ENCODE data around the gene PLXNA4. TPM values are rescaled to one million over a fixed set of nuclear protein-coding genes. Genes with fewer than 3 reads are reported as not detected.

PLXNA4 gene
- polyA plus RNA-seq, 3 donors: 12.1 to 14.9 (median 14.6) TPM

DNA sequence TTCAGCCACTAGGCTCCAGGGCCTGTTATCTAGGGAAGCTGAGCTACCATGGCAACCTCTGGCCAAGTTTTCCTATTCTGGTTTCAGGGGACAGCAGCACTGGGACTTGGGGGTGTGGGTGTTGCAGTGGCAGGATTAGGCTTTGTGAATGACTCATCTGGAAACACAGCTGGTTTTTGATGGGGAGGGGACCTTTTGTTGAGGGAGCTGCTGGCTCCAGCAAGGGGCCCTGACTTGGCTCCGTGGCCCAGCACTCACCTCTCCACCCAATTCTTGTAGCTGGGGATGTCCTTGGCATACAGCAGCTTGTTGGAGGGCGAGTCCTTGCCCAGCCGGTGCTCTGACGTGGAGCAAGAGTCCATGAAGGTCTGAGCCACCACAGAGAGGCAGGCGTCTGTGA lies 435.9 kb downstream of the PLXNA4 start:
- DNase-seq (ENCODE audit: extremely low read depth in 1 of 11, low read depth in 9 of 11, low spot score in 4 of 11): no peak

DNA sequence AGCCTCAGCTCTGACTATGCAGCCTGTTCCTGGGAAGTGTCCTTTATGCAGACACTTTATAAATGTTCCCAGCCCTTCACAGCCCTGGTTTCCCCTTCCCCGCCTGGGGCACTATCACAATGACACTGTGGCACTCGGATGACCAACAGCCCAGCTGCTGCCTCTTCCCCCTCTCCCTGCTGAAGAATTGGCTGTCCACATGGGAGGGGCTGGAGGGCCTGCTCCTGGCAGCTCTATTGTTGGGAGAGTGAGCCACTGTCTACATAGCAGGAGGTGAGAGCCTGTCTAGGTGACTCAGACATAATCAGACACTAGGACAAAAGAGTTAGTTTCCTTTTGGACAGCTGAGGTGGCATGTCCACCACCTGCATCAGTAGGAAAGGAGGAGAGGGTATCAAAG lies 437.5 kb downstream of the PLXNA4 start:
- no peak for DNase-seq (ENCODE audit: extremely low read depth in 1 of 11, low read depth in 9 of 11, low spot score in 4 of 11)

DNA sequence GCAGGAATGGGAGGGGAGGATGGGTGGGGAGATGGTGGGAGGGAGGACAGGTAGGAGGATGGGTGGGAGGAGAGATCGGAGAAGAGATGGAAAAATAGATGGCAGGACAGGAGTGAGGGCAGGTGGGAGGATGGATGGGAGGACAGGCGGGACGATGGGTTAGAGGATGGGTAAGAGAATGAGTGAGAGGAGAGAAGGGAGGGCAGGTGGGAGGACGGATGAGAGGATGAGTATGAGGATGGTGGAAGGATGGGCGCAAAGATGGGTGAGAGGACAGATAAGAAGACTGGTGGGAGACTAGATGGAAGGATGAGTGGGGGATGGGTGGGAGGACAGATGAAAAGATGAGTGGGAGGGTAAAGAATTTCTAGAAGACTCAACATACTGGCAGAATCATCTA lies 438.6 kb downstream of the PLXNA4 start:
- DNase-seq (ENCODE audit: extremely low read depth in 1 of 11, low read depth in 9 of 11, low spot score in 4 of 11): no peak

DNA sequence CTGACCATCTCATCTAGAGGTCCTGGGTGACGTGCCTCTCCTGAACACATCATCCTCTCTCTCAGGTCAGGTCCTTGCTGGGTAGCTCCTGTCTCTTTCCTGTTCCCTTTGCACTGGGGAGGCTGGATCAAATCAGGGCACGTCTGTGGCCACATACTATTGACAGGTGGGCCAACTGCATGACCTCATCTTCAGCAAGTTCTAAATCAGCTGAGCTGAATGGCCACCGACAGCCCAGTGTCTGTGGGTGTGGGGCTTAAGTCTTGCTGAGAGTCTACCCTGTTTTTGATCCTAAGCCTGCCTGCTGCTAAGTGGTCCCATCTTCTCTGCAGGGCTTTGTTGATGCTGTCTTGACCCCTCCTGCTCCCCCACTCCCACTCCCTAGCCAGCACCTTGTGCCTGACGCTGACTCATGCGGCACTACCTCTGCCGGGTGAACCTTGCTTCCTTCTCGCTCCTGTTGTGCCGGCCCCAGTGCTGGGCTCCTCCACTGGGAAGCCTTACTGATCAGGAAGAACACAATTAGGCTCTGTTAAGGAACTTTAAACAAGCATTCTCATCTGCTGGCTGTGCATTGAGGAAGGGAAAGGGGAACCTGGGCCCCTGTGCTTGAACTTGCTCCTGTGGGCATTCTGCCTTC lies 440.4 kb downstream of the PLXNA4 start:
- DNase-seq (ENCODE audit: extremely low read depth in 1 of 11, low read depth in 9 of 11, low spot score in 4 of 11): no peak

DNA sequence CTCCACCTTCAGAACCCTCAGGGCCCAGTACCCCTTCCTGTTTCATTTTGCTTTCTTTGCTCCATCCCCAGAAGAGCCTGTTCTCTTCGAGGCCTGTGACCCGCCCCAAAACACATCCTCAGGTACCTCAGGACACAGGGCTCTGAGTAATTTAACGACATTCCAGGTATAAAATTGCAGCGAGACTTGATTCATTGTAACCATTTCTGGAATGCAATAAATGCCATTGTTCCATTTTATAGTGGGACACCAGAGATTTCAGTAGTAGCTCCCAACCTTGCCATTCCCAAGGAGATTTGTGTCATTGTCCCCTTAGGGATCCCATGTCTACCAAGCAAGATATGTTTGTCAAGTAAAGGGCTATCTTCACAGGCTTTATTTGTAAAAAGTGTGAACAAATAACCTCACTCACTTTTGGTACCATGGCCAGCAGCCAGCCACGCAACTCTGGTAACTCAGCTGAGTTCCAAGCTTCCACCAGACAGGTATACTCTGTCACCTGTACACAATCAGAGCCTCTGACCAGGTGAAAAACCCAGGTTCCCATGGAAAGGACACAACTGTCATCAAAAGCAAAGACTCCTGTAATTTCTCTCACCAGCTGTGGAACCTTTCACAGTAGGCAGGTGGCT lies 441.3 kb downstream of the PLXNA4 start:
- DNase-seq (ENCODE audit: extremely low read depth in 1 of 11, low read depth in 9 of 11, low spot score in 4 of 11): no peak

DNA sequence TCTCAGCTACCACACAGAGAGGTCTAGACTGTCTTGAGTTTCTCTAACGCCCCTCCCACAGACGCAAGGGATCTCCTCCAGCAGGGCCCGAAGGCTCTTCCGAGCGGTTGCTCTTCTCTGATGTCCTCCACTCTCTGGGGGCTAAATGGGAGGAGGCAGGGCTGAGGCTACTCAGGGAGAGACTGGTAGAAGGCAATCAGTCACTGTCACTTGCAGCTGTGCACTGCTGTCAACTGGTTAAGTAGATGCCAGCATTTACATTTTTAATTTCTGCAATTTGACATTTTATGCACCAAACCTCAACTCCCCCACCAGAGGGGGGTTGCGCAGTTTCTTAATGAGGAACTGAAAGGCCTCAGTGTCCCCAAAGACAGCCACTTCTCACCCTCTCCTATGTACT lies 442.8 kb downstream of the PLXNA4 start:
- no peak for DNase-seq (ENCODE audit: extremely low read depth in 1 of 11, low read depth in 9 of 11, low spot score in 4 of 11)

DNA sequence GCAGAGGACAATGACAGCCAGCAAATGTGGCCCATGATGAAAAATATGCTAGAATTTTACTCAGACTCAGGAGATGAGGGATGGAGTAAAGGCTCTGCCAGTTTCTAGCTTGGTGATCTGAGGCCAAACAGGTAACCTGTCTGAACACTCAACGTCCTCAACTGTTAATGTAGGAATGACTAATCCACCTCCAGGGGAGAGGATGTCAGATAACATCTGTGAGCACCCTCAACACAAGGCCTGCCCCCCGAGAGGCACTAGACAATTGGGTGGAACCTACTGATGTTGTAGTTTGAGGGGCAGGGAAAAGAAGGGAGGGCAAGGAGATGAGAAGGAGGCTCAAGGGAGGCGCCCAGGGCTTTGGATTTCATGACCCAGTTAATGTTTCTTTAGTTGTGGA lies 445.1 kb downstream of the PLXNA4 start:
- no peak for DNase-seq (ENCODE audit: extremely low read depth in 1 of 11, low read depth in 9 of 11, low spot score in 4 of 11)

DNA sequence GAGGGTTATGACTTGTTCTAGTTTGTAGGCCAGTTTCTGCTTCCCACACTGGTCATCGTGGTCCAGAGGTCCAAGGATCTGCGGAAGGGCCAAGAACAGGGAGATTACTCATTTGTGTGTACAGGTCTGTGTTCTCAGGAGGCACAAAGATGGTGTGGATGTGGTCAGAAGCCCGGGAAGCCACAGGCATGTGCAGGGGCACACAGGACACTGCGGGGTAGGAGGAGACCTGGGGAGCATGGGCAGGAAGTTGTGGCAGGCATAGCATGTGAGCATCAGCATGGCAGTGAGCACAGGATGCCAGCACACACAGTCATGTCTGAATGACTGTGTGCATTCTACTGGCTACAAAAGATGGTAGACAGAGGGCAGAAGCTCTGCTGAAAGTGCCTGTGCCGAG lies 445.8 kb downstream of the PLXNA4 start:
- no peak for DNase-seq (ENCODE audit: extremely low read depth in 1 of 11, low read depth in 9 of 11, low spot score in 4 of 11)

DNA sequence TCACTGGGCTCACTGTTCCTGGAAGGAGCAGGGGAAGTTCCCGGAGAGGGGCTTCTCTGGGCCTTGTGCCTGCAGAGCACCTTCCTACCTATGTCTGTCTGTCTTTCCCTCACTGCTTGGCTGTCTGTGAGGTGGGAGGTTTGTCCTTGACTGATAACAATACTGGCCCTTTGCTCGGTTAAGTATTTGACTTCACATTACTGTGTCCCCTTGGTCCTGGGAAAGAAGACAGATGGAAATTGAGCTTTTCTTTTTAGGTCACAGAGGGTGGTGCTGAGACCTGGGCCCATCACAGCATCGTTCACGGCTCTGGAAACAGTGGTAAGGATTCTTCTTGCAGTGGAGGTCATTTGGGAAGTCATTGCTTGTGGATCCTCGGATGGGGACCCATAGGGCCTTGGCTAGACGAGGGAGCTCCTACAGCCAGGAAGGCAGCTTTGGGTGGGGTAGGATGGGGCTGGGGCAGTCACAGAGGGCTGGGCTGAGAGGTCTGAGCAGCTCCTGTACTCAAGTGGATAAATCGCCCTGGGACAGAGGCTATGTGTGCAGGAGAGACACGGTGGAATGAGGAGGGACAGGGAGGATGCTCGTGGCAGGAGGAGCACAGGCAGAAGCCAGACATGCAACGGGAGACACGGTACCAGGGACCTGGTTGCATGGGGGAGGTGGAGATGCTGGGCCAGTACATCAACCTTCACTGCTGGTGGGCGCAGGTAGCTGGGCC lies 450.2 kb downstream of the PLXNA4 start:
- DNase-seq (ENCODE audit: extremely low read depth in 1 of 11, low read depth in 9 of 11, low spot score in 4 of 11): no peak

DNA sequence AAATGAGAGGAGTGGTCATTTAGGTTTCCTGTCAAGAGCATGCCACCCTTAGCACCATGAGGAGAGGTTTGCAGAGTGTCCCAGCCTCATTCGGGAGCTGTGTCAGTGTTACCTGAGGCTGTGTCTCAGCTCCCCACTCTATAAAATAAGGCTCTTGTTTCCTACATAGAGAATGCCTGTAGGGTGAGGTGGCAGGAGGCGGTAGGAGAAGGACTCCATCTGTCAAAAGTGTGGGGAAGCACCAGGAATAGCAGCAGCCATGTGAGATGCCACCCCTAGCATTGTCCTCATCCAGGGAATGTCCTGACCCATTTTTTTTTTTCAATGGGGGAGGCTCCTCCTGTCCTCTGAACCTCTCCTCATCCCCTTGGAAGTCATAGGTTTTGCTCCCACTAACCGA lies 451.2 kb downstream of the PLXNA4 start:
- no peak for DNase-seq (ENCODE audit: extremely low read depth in 1 of 11, low read depth in 9 of 11, low spot score in 4 of 11)

DNA sequence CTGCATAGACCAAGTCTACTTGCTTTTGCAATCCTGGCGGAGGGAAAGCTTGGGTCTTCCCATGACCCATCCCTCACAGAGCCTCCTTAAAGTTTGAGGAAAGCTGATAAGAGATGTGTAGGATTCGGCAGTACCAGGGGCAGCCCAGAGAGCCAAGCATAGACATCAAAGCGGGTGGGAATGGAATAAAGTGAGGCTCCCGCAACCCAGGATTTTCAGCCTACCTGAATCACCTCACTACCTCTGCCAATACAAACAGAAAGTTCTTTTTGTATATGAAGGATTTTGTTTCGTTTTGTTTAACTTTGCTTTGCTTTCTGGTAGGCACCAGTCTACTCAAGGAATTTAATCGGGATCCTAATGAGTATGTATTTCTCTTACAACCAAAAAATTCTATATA lies 451.7 kb downstream of the PLXNA4 start:
- no peak for DNase-seq (ENCODE audit: extremely low read depth in 1 of 11, low read depth in 9 of 11, low spot score in 4 of 11)

DNA sequence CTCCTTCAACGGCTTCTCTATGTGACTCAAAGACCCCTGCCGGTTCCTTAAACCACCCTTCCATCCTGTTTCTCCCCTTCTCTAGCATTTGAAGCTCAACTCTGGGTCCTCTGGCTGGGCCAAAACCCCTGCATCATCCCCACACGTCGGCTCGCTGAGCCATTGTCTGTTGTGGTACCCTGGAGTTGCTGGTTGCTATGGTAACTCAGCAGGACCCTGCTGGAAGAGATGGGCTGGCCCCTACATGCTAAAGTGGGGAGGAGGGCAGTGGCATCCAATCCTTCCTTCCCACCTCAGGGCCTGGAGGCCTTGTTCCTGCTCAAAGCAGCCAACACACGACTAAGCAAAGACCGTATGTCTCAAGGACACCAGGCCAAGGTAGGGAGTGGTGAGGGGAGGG lies 452.5 kb downstream of the PLXNA4 start:
- DNase-seq (ENCODE audit: extremely low read depth in 1 of 11, low read depth in 9 of 11, low spot score in 4 of 11): no peak

DNA sequence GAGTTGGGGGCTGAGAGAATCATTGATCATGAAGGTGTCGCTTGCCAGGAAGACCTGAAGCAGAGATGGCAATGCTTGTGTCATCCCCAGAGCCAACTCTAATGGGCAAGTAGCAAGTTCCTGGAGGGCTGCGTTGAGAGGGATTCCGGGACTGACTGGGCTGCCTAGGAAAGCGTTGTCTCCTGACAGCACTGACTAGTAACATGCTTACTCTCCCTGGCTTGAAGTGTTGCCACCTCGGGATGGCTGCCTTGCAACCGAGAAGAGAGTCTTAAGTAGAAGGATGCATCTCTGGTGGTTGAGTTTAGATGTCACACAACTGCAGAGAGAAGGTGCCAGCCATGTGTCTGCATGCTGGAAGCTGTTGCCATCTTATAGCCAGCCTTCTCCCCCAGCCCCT lies 453.4 kb downstream of the PLXNA4 start:
- DNase-seq (ENCODE audit: extremely low read depth in 1 of 11, low read depth in 9 of 11, low spot score in 4 of 11): no peak

DNA sequence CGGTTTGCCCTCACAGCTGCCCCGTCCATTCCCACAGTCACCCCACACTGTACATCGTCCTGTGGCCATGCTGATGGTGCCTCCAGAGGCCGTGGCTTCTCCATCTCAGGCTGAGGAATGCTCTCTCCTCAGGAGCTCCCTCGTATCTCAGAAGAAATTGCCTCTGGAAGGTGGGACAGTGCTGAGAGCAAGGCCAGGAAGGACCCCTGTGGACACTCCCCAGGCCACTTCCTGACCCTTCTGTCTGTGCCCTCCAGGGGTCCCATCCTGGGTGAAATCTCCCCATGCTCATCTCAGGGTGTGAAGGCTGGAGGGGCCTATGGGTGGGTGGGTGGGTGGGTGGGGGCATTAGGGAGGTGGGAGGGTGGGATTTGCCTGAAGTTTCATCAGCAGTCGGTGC lies 454.3 kb downstream of the PLXNA4 start:
- DNase-seq (ENCODE audit: extremely low read depth in 1 of 11, low read depth in 9 of 11, low spot score in 4 of 11): no peak

DNA sequence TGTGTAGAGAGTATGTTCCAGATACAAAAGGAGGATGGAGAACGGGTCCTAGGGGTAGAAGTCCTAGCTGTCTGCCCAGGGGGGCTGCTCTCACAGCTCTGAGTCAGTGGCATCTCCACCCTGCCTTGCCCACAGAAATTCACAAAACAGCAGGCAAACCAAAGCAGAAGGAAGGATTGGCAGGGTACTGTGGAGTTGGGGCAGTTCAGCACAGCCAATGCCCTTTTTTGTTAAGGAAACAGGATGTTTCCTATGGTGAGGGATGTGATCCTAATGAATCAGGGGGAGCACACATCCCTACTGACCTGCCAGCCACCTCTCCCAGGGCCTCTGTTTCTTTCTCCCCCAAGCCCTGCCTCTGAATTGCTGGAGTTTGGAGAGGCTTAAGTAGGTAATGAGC lies 457.6 kb downstream of the PLXNA4 start:
- DNase-seq (ENCODE audit: extremely low read depth in 1 of 11, low read depth in 9 of 11, low spot score in 4 of 11): no peak

DNA sequence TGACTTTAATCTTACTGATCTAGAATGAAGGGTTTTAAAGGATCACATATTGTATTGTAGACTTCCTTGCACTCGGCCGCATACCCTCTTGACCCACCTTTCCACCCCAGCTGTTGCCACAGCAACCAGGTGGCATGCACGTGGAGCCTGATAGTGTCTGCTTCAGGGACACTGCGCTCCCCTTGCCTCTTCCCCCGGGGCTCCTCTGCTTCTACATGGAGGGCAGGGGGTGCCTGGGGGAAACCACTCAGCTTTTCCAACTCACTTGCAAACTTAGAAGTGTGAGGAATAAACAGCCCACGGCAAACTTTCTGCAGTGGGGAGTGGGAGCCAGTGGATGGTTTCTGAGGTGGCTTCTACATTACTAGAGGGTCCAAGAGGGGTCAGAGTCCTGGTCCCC lies 458.6 kb downstream of the PLXNA4 start:
- DNase-seq (ENCODE audit: extremely low read depth in 1 of 11, low read depth in 9 of 11, low spot score in 4 of 11): no peak

DNA sequence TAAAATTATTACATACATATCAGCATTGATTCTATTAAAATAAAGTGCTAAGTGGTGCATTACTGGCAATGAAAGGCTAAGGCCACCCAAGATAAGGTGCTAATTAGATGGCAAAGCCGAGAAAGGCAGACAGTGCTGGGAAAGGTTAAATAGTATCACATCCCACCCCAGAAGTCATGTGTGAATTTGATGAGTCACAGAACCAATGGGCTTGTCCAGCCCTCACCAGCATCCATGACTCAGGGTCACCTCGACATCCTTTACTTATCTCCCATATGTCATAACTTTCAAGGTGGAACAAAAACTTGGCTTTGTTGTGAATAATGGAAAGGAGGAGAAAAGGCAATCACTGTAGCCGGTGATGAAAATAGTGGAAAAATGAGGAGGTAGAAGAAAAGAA lies 459.1 kb downstream of the PLXNA4 start:
- no peak for DNase-seq (ENCODE audit: extremely low read depth in 1 of 11, low read depth in 9 of 11, low spot score in 4 of 11)

DNA sequence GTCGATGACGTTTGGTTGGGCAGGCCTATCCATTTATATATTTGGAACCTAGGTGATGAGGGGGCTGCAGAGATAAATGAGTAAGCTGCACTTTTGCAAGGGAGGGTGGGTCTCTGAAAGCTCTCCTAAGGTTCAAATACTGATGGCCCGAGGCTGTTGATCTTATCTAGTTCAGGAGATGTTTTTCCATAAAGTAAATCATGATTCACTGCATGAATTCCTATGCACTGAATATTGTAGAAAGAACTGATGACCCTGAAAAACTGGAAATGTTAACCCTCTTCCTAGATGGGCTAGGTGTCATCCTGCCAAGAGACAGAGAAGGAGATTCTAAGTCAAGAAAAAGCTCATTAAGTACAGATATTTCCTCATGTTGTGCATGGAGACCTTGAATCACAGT lies 459.9 kb downstream of the PLXNA4 start:
- no peak for DNase-seq (ENCODE audit: extremely low read depth in 1 of 11, low read depth in 9 of 11, low spot score in 4 of 11)

DNA sequence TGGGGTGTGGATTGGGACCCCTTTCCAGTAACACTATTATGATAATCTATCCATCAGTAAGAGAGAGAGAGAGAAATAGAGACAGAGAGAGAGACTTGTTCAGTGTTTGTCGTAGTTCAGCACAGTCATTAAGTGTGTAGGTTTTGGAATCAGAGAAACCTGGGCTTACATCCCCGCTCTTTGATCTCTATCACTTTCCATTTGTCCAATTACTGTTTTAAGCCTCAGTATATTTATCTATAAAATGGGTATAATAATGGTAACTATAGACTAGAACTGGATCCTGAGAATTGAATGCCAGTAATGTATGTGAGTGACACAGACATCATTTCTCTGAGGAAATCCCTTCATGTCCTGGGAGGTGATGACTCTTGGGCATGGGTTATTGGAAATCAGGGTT lies 460.5 kb downstream of the PLXNA4 start:
- no peak for DNase-seq (ENCODE audit: extremely low read depth in 1 of 11, low read depth in 9 of 11, low spot score in 4 of 11)

DNA sequence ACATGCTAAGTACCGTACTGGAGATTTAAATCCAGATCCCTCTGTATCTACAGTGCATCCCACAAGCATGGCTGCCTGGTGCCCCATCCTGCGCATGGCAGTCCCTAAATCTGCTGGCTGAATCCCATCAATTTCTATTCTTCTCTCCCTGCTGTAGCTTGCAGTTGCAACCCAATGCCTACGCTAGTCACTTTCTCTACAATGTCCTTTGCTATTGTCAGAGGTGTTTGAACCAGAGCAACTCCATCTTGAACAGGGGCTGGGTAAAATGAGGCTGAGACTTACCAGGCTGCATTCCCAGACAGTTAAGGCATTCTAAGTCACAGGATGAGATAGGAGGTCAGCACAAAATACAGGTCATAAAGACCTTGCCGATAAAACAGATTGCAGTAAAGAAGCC lies 461.2 kb downstream of the PLXNA4 start:
- DNase-seq (ENCODE audit: extremely low read depth in 1 of 11, low read depth in 9 of 11, low spot score in 4 of 11): no peak

DNA sequence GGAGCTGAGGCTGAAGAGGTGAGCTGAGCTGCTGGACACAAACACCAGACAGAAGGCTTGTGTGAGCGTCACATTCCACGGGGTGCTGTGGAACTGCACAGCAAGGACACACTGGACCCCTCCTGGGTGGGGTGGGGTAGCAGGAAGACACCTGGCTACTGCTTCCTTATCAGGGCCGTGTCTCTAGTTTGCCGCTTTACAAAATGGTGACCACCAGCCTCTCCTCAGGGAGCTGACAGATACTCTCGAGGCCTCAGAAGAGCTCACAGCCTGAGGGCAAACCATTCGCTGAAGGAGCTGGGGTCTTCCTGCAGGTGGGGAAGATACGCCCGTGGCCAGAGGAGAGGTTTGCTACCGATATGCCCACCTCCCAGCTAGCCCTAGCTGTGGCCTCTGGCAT lies 461.9 kb downstream of the PLXNA4 start:
- no peak for DNase-seq (ENCODE audit: extremely low read depth in 1 of 11, low read depth in 9 of 11, low spot score in 4 of 11)

Data from renal cortex interstitium (tissue), 11 donors.